NCI-H1048 (cell line): ENCODE data around the gene TAF4.

Source experiments
- DNase-seq: peaks from one replicate; lab custom pipeline; 2025; lab: John Stamatoyannopoulos, UW

TAF4 gene

DNA sequence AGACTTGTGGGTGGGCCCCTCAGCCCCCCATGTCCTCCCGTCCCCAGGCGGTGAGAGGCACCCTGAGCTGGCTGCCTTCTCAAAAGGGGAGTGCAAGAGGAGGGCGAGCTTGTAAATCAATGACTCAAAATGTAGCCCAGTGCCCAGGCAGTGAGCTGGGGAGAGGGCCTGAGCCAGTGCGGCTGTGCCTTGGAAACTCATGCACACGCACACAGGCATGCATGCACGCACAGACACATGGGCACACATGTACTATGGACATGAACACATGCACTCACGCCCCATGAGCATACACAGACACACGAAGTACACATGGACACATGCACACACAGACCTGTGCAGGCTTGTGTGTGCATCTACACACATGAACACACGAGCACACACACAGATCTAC is 133.5 kb downstream of the TAF4 start:
- no peak for DNase-seq

DNA sequence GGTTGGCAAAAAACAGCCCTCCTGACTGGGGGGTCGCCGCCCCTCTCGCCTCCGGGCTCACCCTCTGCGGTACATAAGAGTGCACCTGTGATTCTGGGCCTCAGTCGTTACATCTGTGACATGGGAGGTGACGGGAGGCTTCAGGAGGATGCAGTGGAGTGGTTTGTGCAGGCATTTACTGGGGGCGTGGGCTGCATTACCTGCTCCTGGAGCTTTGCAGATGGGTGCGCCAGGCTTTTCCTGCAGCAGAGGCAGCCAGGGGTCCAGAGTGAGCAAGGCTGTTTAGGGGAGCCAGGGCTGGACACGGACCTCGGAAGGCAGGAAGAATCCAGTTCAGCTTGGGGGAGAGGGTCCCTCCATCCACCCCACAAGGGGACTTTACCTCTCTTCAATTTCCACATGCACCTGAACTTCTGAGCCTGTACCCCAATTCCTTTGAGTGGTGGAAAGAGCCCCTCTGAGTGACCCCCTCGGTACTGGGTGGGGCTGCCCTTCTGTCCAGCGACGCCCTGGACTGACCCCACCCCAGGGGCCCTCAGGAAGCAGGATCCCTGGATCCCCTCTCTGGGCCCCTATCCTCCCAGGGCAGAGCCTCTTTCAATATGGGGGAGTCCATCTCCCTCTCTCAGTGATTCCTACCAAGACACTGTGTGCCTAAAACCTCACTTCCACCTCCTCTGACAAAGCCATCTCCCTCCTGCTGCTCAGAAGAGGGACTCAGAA is 134.0 kb downstream of the TAF4 start:
- DNase-seq = no peak

DNA sequence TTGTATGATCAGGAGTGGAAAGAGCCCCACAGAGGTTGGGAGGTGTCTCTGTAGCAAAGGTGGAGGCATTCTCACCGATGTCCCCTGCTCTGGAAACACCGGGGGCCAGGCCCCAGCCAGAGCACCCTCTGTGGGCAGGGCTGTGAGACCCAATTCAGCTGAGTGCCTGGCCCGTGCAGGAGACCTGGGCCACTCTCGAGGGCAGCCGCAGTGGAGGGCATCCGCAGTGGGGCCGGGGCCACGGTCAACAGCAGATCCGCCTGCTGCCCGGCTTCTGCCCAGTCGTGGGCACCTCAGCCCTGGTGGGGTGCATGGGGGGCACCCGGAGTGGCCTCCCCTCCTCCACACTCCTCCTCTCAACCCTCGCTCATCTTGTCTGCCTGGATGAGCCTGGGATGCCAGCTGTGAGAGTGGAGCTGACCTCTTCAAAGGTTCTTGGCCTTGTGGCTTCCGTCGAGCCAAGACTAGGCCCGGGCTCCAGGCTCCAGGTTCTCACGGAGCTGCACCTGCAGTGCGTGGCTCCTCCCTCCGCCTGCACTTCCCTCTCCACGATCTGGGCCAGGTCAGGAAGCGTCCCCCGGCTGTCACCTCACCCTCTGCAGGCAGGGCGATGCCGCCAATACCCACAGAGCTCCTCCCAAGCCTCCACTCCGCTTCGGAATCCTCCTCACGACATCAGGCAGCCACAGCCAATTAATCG is 134.8 kb downstream of the TAF4 start:
- no peak for DNase-seq

DNA sequence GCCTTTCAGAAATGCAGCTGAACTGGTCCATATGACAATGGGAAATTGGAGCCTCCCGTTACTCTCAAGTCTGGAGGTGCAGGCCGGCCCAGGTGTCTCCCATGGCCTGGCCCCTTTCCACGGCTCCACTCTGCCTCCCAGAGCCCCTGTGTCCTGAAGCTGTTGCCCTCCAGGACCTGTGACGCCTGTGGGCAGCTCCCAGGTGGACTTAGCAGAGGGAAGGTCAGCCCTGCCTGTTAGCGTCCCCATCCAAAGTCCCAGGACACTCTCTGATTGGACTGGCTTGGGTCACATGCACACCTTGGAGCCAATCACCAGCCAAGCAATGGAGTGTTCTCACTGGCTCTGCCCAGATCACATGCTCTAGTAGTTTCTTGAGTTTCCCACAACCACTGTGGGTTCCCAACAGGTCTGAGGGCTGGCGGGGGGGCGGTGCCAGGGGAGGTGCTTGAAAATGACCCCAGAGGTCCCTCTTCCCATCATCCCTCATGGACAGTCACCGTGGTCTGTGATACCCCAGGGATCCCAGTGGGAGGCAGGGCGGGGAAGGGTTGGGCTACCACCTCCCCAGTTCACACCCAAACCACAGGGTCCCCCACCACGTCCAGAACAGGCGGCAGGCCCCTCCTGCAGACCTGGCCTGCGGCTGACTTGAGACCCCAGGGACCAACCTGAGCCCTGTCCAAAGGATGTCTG is 135.6 kb downstream of the TAF4 start:
- DNase-seq = no peak

DNA sequence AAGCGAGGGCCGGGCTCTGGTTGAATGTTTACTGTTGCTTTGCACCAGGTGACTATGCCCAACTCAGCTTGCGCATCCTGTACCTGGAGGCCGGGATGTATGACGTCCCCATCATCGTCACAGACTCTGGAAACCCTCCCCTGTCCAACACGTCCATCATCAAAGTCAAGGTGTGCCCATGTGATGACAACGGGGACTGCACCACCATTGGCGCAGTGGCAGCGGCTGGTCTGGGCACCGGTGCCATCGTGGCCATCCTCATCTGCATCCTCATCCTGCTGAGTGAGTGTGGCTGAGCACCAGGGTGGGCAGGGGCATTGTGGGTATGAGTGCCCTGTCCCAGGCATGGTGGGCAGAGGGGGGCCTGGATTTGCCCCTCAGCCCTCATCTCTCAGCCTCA is 136.1 kb downstream of the TAF4 start:
- DNase-seq = no peak

DNA sequence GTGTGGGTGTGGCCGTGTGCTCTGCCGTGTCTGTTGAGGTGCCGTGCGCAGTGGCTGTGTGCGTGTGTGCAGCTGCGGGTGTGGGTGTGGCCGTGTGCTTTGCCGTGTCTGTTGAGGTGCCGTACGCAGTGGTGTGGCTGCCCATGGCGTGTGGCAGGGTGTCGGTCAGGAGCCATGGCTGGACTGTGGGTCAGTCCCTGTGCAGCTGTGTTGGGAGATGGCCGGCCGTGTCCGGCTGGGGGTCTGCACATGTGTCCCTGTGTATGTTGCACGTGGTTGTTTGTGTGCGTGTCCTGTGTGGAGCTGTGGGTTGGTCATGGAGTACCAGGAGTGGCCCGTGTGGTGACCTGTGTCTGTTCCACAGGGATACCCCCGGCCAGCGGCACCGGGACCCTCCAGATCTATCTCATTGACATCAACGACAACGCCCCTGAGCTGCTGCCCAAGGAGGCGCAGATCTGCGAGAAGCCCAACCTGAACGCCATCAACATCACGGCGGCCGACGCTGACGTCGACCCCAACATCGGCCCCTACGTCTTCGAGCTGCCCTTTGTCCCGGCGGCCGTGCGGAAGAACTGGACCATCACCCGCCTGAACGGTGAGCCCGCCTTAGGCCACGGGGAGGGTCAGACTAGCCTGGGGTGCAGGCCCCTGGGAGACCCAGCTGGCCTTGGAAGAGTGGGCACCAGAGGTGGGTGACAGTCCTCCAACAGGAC is 137.7 kb downstream of the TAF4 start:
- no peak for DNase-seq

DNA sequence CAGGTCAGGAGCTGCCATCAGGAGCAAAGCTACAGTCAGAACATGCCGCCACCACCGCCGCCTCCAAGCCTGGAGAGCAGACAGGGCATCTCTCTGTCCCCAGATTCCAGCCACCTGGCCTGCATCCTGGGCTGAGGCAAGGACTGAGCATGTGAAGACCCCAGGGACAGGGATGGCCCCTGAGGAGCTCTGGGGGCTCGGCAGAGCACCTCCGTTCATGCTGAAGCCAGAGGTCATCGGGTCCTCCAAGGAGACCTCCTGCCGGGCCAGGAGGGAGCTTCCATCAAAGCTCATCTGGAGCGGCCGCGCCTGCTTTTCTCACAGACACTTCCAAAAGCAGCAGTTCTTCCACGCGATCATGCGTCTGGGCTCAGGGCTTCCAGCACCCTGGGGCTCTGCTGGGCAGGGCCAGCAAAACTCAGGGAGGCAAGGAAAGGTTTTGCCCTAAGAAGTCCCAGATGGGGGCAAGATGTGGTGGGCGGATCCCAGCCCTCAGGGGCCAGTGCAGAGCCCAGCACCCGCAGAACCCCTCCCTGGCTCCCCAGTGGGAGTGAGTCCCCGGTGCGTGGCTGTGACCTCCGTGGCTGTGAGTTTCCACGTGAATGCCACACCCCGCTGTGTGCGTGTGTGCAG is 138.4 kb downstream of the TAF4 start:
- DNase-seq = no peak

DNA sequence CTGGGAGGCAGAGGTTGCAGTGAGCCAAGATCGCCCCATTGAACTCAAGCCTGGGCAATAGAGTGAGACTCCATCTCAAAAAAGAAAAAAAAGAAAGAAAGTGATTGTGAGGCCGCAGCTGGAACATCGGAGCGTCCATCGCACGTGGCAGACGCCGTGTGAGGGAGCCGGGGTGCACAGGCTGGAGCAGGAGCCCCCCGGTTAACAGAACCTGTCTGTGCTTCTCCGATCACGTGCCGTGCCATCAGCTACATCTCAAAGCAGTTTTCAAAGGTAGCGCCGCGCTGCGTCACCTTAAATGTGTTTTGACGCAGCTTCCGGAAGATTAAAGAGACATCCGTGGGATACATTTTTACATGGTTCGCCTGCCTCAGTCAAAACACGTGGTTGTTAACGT is 138.9 kb downstream of the TAF4 start:
- DNase-seq = no peak

DNA sequence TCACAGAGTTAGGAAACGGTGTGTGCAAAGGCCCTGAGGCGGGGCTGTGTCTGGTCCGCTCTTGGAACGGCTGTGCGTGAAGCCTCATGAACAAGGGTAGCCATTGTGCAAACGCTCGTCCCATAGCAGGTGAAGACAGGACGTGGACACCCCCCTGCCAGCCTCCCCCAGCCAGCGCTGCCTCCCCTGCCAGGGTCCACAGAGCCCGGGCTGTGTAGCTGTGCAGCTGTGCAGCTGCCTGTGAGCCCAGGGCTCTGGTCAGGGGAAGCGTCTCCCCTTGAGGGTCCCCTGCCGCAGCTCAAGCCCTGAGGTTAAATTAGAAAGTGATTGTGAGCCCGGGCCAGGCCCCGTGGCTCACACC is 139.4 kb downstream of the TAF4 start:
- DNase-seq = no peak

DNA sequence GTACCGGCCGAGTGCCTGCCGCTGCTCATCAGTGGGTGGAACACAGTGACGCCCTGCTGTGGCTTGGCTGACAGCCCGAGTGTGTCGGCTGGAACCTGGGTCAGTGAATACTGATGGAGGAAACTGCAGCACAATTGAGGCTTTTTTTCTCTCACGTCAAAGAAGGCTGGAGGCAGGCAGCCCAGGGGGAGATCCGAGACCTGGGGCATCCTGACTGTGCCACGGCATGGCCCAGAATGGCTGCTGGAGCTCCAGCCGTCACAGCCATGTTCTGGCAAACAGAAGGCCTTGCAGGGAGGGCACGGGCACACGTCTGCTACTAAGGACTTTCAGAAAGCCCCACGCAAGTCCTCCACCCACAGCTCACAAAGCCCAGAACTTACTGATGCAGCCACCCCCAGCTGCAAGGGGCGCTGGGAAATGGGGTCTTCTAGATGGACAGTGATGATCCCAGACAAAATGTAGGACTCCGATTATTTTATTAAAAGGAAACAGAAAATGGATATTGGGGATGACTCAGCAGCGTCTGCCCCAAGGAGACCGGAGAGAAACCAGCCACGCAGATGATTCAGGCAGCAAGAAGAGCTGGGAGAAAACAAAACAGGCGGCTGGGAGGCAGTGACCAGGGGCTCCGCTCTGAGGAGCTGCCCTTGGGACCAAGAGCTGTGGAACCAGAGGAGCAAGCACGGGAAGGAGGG is 140.0 kb downstream of the TAF4 start:
- DNase-seq = no peak

DNA sequence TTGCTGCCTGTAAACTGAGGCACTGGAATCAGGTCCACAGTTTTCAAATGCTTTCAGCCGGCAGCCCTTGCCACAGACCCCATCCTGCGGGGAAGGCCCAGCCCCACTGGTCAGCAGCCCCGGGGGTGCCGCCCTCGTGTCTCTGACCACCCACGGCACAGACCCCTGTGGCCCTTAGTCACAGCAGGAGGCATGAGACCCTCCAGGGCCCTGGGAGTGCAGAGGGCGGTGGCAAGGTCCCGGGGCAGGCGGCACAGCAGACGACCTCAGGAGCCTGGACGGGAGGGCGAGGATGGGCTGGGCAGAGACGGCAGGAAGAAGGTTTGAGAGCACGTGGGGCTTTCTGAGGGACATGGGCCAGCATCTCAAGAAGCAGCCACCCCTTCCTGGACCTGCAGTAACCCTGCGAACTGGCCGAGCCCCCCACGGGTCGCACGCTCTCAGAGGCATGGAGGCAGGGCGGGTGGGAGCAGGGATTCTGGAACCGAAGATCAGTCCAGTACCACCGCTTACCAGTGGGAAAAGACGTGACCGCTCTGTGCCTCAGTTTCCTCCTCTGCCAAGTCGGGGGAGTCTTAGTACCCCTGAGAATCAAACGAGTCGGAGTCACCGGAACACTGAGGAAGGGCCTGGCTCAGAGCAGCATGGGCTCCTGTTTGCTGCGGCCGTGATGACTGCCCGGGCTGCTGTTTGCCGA is 140.7 kb downstream of the TAF4 start:
- DNase-seq = no peak
